CMK (cell line): ENCODE measurements around the gene SOX1.

ENCODE experiments used
- DNase-seq: peaks from one replicate; pipeline ENCODE4 v3.0.0-alpha.2; 2010; ENCODE audit warnings: low read depth

Gene SOX1

DNA sequence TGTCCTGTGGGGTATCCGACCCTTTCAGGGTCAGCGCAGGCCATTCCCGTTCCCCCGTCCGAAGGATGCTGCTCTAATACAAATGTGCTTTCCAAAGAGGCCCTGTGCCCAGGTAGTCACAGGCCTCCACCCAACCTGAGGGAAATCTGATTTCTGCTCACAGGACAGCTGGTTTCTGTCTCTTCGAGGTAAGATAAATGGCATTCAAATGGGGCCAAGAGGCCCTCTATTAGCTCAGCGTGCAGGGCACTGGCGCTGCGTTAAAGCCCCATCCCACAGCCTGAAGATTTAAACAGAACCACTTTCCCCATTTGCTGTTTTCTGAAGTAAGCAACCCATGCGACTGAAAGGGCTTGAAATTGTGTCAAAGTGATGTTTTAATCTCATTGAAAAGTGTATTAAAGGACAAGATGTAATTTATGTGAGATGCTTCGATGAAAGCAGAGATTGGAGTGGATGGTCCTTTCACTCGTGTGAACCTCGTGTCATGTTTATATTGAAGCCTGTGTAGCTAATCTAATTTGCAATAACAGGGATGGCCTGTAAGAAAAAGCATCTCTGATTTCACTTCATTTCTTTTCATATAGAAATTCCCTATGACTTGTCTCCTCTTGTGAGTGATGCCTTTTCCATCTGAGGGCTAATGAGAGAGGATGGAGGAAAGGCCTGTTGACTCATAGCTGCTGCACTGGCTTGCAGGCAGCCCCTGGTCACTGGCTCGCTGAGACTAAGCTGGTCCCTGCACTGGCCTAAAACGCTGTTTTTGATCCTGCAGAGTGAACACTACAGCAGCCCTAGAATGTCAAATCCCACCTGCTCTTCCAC is 7.3 kb upstream of the SOX1 start:
- no peak for DNase-seq

DNA sequence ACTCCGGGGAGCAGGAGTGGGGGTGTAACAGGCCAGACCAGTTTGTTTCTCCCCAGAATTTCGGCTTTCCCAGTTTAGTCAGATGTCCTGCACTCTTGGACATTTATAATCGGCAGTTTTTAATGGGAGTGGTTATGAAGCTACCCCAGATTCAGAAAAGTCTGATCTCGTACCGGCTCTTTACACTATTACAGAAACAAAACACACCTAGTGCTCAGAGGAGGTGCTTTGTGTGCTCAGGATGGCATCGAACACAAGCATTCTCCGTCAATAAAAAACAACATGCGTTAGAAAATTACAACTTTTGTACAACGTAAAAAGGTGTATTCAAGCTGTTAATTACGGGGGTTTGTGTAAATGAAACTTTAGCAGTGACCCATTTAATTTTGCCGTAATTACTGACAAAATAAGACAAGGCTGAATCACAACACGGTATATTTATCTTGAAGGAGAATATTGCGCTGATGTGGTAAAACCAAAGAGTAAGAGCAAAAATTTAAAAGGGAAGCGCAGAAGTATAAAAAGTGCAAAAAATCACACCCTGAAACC is 6.6 kb upstream of the SOX1 start:
- no peak for DNase-seq

DNA sequence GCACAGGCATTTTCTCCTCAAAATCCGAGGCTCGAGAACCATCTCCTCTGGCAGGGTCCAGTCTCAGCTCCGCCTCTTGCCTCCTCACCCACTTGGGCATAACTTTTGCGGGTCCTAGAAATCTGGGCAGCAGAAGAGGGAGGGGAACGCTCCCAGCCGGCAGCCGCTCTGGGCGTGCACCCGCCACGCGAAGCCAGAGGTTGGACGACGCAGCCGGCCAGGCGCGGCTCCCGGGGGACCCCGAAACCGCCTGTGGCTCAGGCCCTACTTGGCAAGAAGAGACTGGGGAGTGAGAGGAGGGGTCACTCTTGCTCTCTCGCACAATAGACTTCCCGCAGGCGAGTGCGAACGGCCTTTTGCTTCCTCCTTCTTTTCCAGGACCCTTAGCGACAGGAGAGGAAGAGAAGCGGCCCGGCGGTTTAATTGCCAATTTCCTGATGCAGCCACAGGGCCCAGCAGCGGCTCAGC is 6.0 kb upstream of the SOX1 start:
- DNase-seq = no peak

DNA sequence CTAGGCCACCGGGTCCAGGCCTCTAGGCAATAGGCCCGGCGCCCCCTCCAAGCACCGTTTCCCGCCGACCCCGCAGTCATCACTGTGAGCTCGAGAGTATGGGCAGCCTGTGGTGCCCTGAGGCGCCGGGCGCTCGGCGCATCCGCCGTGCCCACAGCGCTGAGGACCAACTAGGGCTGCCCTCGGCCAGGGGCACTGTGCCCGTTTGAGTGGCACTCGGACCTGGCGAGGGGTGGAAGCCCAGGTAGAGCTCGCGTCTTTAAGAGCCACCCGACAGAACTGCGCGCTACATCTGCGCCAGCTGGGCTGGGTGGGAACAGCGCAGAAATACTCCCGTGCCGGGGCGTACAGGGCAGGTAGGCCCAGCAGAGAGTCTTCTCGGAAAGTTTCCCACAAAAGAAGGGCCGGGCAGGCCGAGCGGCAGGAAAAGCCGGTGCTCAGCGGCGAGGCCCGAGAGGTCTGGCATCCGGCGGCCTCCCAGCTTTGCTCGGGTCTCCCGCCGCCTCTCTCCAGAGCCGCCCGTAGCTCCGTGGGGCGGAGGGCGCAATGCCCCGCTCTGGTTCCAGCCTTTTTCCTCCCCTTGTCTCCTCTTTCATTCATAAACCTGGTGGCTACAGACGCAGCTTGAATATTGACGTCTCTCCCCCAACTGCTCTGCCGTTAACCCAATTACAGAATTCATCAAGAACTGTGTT is 5.4 kb upstream of the SOX1 start:
- no peak for DNase-seq

DNA sequence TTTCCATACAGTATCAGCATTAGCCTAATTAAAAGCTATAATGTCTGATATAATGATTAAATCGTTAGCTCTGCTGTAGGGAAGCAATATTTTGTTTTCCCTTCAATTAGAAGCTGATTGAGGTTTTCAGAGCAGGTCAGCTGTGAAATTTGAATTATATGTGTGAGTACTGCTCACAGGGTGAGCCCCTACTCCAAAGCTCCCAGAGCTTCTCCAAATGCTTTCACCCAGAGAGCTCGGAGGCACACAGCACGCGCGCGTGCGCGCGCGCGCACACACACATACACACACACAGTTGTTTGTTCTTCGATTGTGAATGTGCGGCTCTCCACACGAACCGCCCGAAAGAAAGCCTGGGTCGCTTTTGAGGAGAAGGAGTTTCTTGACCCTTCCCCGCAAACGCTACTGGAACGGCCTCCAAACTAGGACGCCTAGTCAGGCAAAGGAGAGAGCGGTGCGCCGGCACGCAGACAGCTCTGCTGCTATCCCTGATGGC is 4.8 kb upstream of the SOX1 start:
- DNase-seq = no peak

DNA sequence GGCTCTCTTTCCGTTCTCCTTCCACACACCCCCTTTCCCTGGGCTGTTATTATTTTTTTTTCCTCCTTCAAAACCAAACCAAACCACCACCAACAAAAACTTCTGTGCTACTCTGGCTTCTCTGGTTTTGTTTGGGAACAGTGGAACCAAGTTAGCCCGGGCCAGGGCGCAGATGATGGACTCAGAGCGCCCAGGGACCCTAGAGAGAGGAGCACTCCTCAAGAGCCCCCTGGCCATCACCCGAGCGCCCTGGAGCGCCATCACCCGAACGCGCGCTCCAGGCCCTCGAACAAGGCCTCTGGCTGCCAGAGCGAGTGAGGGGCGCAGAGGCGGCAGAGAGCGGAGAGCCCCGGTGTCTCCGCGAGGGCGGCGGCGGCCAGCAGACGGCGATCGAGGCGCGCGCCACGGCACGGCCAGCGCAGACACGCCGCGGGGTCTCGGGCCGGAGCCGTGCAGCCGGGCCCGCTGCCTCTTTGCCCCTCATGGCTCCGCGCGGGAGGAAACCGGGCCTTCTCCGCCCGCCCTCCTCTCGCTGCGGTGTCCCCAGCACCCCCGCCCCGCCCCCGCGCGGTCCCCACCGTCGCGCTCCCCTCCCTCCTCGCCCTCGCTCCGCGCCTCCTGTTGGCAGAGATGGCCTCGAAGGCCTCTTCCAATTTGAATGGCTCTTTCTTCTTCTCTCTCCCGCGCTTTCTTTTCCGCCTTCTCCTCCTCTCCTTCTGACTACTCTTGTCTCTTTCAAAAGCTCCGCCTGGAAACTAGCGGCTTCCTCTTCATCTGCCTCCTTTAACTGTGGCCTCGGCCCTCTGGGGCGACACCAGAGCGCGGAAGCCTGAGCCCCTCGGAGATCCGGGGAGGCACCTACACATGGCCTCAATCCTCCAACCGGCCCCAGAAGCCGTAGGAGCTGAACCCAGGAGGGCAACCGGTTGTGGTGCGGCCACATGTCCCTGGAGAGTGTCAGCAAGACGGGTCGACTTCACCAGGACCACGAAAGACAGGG is 4.1 kb upstream of the SOX1 start:
- no peak for DNase-seq

DNA sequence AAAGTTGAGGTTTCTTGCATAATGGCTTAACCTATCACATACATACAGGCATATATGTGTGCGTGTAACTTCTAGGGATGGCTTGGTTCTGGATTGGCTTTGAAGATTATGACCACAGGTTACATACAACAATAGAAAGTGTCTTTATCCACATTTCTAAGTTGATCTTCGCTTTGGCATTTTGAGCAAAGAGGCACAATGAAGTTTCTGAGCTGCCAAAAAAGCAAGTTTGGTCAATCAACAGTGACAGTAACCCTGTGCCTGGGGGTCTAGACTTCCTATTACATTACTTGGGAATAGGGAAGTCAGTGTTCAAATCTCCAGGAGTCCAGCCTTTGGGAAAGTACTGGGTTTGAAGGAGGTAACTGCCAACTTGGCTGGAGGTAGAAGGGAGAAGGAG is 3.1 kb upstream of the SOX1 start:
- DNase-seq = no peak

DNA sequence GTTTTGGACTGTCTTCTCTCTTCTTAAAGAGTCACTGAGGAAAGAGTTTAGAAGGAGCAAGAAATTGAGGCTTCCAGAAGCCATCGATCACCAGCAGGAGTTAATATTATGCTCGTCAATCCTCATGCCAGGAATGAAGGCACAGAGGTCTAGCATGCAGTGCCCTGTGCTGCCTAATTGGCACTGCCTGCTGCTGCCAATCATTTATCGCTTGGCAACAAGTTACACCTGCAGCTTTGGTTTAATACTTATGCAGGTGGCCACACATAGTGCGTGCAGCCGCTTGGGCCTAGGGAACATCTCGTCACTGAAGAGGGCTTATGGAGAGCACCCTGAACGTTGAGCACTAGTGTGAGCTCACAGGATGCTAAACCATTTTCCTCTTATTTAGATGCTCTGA is 2.7 kb upstream of the SOX1 start:
- no peak for DNase-seq

DNA sequence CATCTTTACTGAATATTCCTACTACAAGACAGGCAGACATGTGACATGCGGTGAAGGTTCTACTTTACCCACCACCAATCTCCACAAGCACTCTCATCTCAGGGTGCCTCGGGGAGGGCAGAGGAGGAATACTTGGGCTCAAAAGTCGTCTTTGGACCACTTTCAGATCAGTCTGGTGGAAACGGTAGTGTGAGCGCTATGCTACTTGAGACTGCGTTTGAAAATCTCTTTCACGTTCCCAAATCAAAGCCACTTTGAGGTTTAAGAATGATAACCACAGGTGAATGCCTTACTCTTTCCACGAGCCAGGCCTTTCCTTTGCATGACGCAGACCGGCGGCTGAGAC is 1.5 kb upstream of the SOX1 start:
- DNase-seq = no peak

DNA sequence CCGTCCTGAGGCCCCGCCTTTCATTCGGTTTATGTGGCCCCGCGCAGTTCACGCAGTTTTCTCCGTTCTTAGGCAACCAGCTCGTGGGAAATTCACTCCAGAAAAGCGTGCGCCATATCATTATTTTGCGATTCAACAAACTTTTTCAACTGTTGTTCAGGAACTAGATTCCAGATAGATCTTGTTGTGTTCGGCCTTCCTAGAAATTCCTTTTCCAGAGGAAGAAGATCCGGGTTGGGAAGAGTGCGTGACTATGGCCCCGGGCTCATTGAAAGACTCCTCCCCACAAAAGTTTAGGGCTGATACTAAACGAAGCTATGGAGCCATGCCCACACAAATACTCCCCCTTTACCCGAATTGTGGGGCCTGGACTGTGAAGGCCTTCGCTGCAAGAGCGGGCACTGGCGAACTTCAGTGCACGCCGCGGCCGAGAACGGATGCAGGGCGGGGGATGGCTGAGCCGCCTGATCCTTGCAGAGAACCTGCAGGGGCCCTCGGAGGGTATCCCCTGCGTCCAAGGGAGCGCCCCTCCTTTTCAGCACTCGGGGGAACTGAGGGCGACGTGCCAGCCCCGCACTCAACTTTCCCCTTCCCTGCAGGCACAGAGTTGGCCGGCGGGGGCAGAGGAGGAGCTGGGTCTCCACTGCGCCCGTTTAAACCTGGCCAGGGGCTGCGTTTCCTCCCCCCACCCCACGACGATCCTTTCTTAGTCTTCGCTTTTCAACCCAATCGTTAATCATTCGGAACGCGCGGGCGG is 904 bp upstream of the SOX1 start:
- no peak for DNase-seq

DNA sequence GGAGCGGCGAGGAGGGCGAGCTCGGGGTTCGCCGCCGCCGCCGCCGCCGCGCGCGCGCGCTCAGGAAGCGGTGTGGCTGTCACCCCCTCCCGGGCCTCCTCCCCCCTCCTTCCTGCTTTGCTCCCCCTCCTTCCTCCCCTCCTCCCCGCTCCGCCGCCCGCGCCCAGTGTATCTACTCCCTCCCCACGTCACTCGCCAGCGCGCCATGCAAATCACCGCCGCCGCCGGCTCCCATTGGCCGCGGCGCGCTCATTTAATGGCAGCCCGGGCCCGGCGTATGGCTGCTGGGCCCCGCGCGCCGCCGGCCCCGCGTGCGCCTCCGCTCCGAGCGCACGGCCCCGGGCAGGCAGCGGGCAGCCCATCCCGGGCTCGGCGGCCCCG is 335 bp upstream of the SOX1 start:
- DNase-seq = no peak

DNA sequence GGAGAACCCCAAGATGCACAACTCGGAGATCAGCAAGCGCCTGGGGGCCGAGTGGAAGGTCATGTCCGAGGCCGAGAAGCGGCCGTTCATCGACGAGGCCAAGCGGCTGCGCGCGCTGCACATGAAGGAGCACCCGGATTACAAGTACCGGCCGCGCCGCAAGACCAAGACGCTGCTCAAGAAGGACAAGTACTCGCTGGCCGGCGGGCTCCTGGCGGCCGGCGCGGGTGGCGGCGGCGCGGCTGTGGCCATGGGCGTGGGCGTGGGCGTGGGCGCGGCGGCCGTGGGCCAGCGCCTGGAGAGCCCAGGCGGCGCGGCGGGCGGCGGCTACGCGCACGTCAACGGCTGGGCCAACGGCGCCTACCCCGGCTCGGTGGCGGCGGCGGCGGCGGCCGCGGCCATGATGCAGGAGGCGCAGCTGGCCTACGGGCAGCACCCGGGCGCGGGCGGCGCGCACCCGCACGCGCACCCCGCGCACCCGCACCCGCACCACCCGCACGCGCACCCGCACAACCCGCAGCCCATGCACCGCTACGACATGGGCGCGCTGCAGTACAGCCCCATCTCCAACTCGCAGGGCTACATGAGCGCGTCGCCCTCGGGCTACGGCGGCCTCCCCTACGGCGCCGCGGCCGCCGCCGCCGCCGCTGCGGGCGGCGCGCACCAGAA is 1.1 kb downstream of the SOX1 start:
- DNase-seq = no peak

DNA sequence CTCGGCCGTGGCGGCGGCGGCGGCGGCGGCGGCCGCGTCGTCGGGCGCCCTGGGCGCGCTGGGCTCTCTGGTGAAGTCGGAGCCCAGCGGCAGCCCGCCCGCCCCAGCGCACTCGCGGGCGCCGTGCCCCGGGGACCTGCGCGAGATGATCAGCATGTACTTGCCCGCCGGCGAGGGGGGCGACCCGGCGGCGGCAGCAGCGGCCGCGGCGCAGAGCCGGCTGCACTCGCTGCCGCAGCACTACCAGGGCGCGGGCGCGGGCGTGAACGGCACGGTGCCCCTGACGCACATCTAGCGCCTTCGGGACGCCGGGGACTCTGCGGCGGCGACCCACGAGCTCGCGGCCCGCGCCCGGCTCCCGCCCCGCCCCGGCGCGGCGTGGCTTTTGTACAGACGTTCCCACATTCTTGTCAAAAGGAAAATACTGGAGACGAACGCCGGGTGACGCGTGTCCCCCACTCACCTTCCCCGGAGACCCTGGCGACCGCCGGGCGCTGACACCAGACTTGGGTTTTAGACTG is 1.7 kb downstream of the SOX1 start:
- no peak for DNase-seq

DNA sequence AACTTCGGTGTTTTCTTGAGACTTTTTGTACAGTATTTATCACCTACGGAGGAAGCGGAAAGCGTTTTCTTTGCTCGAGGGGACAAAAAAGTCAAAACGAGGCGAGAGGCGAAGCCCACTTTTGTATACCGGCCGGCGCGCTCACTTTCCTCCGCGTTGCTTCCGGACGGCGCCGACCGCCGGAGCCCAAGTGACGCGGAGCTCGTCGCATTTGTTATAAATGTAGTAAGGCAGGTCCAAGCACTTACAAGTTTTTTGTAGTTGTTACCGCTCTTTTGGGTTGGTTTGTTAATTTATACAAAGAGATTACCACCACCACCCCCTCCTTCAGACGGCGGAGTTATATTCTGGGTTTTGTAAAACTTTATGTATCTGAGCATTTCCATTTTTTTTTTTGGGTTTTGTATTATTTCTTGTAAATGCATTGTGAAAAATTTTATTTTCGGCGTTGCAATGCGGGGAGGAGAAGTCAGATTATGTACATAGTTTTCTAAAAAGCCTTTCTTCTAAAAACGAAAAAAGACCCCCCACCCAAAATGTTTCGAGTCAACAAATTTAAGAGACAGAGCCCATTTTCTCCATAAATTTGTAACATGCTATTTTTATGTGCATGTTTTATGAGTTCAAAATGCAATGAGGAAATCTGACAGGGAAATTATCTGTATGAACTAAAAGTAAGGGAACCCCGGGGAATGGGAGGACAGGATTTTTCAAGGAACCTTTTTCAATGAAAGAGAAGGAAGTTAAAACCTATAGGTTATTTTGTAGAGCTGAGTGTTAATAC is 2.3 kb downstream of the SOX1 start:
- no peak for DNase-seq

DNA sequence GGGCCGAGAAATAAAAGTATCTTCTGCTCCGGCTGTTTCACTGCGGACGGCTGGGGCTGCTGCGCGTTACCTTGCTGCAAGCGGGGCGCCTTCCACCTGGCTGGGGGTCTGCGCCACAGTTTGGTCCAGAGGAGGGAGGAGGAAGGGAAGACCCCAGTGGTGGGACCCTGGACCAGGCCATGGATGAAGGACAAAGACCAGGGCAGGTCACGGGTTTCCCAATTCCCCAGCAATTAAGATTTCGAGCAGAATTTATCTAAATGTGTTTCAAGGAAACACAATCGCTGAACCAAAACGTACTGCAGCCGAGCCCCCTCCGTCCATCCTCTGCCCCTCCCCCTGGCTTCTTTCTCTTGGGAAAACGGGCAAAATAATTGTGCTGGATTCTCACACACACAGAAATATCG is 2.9 kb downstream of the SOX1 start:
- DNase-seq = no peak

DNA sequence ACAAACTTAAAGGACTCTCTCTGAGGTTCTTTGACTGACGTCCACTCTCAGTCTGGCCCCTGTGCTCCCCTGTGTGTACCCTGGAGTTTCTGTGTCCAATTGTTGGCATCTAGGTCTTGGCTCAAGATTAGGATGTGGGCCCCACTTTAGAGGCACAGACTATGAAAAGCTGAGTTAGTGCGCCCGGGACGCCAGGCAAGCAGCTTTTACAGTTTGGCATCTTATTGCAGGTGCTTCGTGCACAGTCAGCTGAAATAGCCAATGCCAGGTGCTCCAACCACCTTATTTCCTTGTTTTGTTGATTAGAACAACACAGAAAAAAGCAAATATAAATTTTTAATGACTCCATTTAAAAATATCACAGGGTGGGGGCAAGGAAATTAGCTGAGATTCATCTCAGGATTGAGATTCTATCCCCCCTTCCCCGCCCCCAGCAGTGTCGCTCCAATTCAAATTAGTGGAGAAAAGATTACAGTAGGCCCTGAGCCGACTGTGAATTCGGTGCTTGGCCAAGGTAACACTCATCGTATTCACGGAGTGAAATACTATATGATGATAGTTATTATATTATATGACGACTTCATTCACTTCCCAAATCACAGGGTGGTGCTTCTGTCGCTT is 4.3 kb downstream of the SOX1 start:
- DNase-seq = no peak

DNA sequence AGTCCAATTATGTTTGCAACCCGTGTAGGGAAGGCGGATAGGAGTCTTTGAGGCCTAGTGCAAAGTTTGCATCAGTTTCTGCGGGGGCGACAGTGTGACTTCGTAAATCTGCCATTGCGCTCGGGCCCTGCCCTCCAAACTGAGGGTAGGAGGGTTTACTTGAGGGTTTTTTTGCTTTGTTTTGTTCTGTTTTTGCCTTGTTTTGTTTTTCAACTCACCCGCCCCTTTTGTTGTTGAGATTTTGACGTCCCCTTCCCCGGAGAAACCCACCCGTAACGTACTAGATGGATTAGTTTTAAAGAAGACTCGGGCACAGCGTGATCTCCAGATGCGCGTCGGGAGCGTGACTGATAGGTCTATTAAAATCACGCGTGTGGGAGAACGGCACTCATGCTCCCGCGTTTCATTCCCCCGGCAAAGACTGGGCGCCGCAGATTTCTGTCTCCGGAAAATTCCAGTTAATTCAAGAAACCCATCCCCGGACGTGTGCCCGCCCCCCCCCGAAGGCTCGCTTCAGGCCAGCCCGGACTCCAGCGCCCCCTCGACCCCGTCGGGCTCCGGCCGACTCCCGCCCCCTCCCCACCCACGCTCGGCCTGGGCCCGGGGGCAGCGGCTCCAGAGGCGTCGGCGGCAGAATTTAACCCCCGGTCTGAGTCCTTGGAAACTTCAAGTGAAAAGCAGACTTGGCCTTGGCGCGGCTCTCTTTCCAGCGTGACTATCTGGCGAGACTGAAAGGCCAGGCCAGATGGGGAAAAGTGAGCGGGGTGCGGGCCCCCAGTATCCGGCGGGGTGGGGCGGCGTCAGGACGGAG is 5.0 kb downstream of the SOX1 start:
- DNase-seq = no peak

DNA sequence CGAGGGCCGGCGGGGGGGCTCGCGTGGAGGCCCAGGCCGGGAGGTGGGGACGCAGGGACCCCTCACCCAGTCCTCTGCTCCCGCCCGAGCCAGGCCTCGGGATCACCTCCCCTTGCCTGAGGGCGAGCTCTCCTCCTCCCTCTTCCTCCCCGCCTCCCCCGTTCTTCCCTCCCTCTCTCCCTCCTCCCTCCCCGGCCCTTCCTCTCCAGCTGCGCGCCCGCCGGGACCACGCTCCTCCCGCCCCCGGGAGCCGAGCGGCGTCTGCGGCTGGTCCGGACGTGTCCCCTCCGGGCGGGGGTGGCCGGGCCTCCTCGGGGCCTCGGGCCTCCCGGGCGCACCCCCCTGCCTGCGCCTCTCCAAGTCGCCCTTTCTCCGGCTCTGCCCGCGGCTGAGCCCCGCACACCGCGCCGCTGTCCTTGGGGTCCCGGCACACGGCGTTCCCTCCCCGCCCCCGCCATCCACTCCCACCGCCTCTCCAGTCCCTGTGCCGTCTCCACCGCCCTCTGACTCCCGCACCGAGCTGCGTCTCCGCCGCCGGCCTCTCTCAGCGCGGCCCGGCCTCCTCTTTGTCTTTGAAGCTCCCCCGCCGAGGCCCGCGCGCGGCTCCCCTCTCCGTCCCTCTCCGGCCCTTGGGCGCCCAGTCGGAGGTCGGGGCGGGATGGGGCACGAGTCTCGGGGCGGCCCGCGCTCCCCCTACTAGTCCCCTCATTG is 5.7 kb downstream of the SOX1 start:
- no peak for DNase-seq
